SK-N-SH treated with all-trans-retinoic acid at 6 μM for 48 hours (cell line): ENCODE data around the gene TSHZ3.

ENCODE experiments used
- ATAC-seq: fragments of 200-7000 bp; cut with Tn5 transposase; 3 replicates; pipeline ENCODE4 v1.9.1; 2020; ENCODE audit warnings: mild to moderate bottlenecking, moderate library complexity
- ARNTL ChIP-seq: fragments of 450-650 bp; formaldehyde crosslinking; IDR thresholded peaks from 2 replicates; pipeline ENCODE4 v1.5.0; 2020; ENCODE audit warnings: low read depth, mild to moderate bottlenecking, moderate library complexity, borderline replicate concordance
- BACH2 ChIP-seq: fragments of 250-450 bp; sonication (Bioruptor Pico); IDR thresholded peaks from 2 replicates; pipeline ENCODE4 v1.9.0; 2021; ENCODE audit warnings: mild to moderate bottlenecking, borderline replicate concordance
- CSDC2 ChIP-seq: fragments of 250-450 bp; sonication (Bioruptor Pico); IDR thresholded peaks from 2 replicates; pipeline ENCODE4 v1.5.0; 2020; ENCODE audit warnings: mild to moderate bottlenecking, moderate library complexity
- ESRRG ChIP-seq: fragments of 250-450 bp; sonication (Bioruptor Pico); IDR thresholded peaks from 2 replicates; pipeline ENCODE4 v1.6.1; 2021; ENCODE audit warnings: mild to moderate bottlenecking
- GLIS3 ChIP-seq: fragments of 250-450 bp; sonication (Bioruptor Pico); IDR thresholded peaks from 2 replicates; pipeline ENCODE4 v1.5.0; 2020; ENCODE audit warnings: mild to moderate bottlenecking, moderate library complexity
- ISL1 ChIP-seq: fragments of 250-450 bp; sonication (Bioruptor Pico); IDR thresholded peaks from 2 replicates; pipeline ENCODE4 v2.1.2; 2022; ENCODE audit warnings: mild to moderate bottlenecking, moderate library complexity
- OSR1 ChIP-seq: fragments of 250-450 bp; sonication (Bioruptor Pico); IDR thresholded peaks from 2 replicates; pipeline ENCODE4 v1.8.0; 2022; ENCODE audit warnings: moderate library complexity, mild to moderate bottlenecking, inconsistent platforms
- PPARA ChIP-seq: fragments of 250-450 bp; sonication (Bioruptor Pico); IDR thresholded peaks from 2 replicates; pipeline ENCODE4 v1.5.0; 2020; ENCODE audit warnings: mild to moderate bottlenecking, borderline replicate concordance
- RARB ChIP-seq: fragments of 250-450 bp; sonication (Bioruptor Pico); IDR thresholded peaks from 2 replicates; pipeline ENCODE4 v1.8.0; 2021; ENCODE audit warnings: mild to moderate bottlenecking, moderate library complexity
- SNAI2 ChIP-seq: fragments of 250-450 bp; sonication (Bioruptor Pico); IDR thresholded peaks from 2 replicates; pipeline ENCODE4 v1.5.0; 2020; ENCODE audit warnings: mild to moderate bottlenecking, moderate library complexity
- TCF4 ChIP-seq: fragments of 250-450 bp; sonication (Bioruptor Pico); IDR thresholded peaks from 2 replicates; pipeline ENCODE4 v1.8.0; 2021; ENCODE audit warnings: mild to moderate bottlenecking, moderate library complexity, borderline replicate concordance
- TOX ChIP-seq: fragments of 250-450 bp; sonication (Bioruptor Pico); IDR thresholded peaks from 2 replicates; pipeline ENCODE4 v1.8.0; 2021; ENCODE audit warnings: mild to moderate bottlenecking, moderate library complexity, borderline replicate concordance
- ZNF565 ChIP-seq: fragments of 450-650 bp; formaldehyde crosslinking; conservative IDR thresholded peaks from 2 replicates; pipeline ENCODE4 v1.5.0; 2020; ENCODE audit warnings: low read depth, mild to moderate bottlenecking, moderate library complexity
- ZNF70 ChIP-seq: fragments of 450-650 bp; formaldehyde crosslinking; IDR thresholded peaks from 2 replicates; pipeline ENCODE4 v1.5.0; 2020; ENCODE audit warnings: mild to moderate bottlenecking, moderate library complexity
- TF ChIP-seq, protein P1 (sequence below): fragments of 250-450 bp; sonication (Bioruptor Pico); IDR thresholded peaks from 2 replicates; pipeline ENCODE4 v1.8.0; 2021; ENCODE audit warnings: low read depth, mild to moderate bottlenecking, moderate library complexity, borderline replicate concordance
- TF ChIP-seq, protein P2 (sequence below): fragments of 250-450 bp; sonication (Bioruptor Pico); IDR thresholded peaks from 2 replicates; pipeline ENCODE4 v1.8.0; 2020; ENCODE audit warnings: mild to moderate bottlenecking, moderate library complexity, borderline replicate concordance
- TF ChIP-seq, protein P3 (sequence below): fragments of 250-450 bp; sonication (Bioruptor Pico); IDR thresholded peaks from 2 replicates; pipeline ENCODE4 v1.5.0; 2020; ENCODE audit warnings: mild to moderate bottlenecking, moderate library complexity
- TF ChIP-seq, protein P4 (sequence below): fragments of 250-450 bp; sonication (Bioruptor Pico); IDR thresholded peaks from 2 replicates; pipeline ENCODE4 v1.5.1; 2020; ENCODE audit warnings: low read depth, mild to moderate bottlenecking, moderate library complexity
- TF ChIP-seq, protein P5 (sequence below): fragments of 250-450 bp; sonication (Bioruptor Pico); IDR thresholded peaks from 2 replicates; pipeline ENCODE4 v1.5.1; 2021; ENCODE audit warnings: mild to moderate bottlenecking, moderate library complexity

Gene TSHZ3

DNA sequence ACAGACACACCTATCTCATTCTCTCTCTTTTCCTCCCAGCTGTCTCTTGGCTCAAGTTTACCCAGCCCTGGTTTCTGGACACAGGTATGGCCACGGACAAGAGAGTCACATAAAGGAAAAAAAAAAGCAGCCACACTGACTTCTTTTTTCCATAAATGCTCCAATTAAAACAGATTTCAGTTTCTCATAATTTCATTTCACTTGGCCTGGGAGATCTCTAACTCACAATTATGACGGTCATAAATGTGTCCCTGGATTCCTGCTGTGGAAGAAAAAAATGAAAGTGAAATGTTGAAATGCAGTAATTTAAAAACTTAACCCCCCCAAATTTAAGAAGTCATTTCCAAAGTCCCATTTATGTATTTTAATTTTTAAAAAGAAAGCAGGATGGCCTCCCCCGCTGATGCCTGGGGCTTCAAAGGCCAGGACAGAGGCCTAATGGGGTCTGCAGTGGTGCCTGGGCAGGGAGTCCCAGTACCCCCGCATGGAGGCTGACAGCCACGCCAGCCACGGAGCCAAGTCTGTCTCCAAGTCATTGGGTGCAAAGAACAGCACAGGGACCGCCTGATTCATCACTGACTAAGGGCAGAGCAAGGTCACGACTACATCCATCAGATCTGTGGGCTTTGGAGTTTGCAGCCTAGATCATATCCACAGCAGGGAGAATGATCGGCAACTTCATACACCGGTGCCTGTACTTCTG is 79.7 kb downstream of the TSHZ3 start:
- peak; percentile 65 for ATAC-seq
- TF ChIP-seq TCF4 (CRISPR knock-in tag): peak; percentile 65
- no peak for TF ChIP-seq CSDC2 (CRISPR knock-in tag)
- TF ChIP-seq GLIS3 (CRISPR knock-in tag): peak; percentile 57; the same call in 1 of the 2 replicates
- TF ChIP-seq ESRRG (CRISPR knock-in tag): 0 out of 2 replicates have a peak, but pooled peaks have one; percentile 25

DNA sequence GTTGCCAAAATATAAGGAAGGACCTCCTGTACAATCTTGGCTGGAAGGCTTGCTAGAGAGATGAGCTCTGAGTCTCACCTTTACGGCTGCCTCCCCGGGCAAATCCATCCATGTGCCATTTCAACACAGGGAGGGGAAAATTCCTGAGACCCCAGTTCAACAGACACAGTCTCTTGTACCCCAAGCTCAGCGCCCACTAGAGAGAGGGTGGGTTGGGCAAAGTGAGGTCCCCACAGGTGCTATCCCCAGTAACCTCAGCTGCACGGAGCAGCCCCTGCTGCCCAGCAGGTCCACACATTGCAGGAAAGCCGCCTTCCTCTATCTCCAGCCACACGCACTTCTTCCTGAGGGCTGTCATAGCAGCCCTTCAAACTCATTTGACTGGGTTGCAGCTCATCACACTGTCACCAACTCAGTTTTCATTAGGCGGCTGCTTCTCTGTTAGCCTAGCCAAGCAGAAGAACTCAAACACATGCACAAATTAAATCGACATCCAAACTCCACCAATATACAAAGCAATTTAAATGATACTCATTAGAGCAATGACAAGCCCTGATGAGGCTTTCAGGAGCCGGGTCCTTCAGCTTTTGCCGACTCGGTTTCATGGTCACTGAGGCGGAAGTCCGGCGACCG is 80.4 kb downstream of the TSHZ3 start:
- TF ChIP-seq, protein P1, sequence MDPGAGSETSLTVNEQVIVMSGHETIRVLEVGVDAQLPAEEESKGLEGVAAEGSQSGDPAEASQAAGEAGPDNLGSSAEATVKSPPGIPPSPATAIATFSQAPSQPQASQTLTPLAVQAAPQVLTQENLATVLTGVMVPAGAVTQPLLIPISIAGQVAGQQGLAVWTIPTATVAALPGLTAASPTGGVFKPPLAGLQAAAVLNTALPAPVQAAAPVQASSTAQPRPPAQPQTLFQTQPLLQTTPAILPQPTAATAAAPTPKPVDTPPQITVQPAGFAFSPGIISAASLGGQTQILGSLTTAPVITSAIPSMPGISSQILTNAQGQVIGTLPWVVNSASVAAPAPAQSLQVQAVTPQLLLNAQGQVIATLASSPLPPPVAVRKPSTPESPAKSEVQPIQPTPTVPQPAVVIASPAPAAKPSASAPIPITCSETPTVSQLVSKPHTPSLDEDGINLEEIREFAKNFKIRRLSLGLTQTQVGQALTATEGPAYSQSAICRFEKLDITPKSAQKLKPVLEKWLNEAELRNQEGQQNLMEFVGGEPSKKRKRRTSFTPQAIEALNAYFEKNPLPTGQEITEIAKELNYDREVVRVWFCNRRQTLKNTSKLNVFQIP (CRISPR knock-in tag): no peak
- TF ChIP-seq CSDC2 (CRISPR knock-in tag): no peak
- TF ChIP-seq TCF4 (CRISPR knock-in tag): no peak
- TF ChIP-seq, protein P2, sequence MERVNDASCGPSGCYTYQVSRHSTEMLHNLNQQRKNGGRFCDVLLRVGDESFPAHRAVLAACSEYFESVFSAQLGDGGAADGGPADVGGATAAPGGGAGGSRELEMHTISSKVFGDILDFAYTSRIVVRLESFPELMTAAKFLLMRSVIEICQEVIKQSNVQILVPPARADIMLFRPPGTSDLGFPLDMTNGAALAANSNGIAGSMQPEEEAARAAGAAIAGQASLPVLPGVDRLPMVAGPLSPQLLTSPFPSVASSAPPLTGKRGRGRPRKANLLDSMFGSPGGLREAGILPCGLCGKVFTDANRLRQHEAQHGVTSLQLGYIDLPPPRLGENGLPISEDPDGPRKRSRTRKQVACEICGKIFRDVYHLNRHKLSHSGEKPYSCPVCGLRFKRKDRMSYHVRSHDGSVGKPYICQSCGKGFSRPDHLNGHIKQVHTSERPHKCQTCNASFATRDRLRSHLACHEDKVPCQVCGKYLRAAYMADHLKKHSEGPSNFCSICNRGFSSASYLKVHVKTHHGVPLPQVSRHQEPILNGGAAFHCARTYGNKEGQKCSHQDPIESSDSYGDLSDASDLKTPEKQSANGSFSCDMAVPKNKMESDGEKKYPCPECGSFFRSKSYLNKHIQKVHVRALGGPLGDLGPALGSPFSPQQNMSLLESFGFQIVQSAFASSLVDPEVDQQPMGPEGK (CRISPR knock-in tag): no peak
- TF ChIP-seq ISL1 (CRISPR knock-in tag): no peak
- no peak for TF ChIP-seq BACH2 (CRISPR knock-in tag)
- no peak for TF ChIP-seq ARNTL
- TF ChIP-seq TOX: no peak
- no peak for TF ChIP-seq SNAI2
- no peak for TF ChIP-seq OSR1
- TF ChIP-seq RARB (CRISPR knock-in tag): no peak
- no peak for TF ChIP-seq PPARA (CRISPR knock-in tag)
- no peak for ATAC-seq

DNA sequence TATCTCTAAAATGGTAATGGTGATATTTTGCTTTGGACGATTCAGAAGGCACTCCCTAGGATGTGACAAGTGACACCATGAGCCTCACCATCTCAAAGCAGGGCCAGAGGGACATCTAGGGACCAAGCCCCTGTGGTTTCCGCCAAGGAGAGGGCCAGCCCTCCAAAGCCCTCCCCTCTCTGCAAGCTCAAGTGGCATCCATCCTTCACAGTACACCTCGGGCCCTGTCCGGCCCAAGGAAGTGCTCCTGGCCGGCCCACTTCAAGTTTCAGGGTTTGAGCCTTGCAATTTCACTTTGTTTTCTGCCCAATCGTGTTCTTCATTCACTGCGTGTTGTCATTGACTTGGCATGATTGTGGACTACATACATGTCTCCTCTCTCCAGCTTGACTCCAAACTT is 82.5 kb downstream of the TSHZ3 start:
- TF ChIP-seq, protein P3, sequence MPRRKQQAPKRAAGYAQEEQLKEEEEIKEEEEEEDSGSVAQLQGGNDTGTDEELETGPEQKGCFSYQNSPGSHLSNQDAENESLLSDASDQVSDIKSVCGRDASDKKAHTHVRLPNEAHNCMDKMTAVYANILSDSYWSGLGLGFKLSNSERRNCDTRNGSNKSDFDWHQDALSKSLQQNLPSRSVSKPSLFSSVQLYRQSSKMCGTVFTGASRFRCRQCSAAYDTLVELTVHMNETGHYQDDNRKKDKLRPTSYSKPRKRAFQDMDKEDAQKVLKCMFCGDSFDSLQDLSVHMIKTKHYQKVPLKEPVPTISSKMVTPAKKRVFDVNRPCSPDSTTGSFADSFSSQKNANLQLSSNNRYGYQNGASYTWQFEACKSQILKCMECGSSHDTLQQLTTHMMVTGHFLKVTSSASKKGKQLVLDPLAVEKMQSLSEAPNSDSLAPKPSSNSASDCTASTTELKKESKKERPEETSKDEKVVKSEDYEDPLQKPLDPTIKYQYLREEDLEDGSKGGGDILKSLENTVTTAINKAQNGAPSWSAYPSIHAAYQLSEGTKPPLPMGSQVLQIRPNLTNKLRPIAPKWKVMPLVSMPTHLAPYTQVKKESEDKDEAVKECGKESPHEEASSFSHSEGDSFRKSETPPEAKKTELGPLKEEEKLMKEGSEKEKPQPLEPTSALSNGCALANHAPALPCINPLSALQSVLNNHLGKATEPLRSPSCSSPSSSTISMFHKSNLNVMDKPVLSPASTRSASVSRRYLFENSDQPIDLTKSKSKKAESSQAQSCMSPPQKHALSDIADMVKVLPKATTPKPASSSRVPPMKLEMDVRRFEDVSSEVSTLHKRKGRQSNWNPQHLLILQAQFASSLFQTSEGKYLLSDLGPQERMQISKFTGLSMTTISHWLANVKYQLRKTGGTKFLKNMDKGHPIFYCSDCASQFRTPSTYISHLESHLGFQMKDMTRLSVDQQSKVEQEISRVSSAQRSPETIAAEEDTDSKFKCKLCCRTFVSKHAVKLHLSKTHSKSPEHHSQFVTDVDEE (CRISPR knock-in tag): no peak
- no peak for TF ChIP-seq GLIS3 (CRISPR knock-in tag)
- TF ChIP-seq RARB (CRISPR knock-in tag): no peak
- no peak for TF ChIP-seq ZNF565
- no peak for TF ChIP-seq PPARA (CRISPR knock-in tag)
- no peak for TF ChIP-seq ESRRG (CRISPR knock-in tag)
- TF ChIP-seq ZNF70 (CRISPR knock-in tag): no peak
- TF ChIP-seq, protein P1 (CRISPR knock-in tag): no peak
- TF ChIP-seq, protein P4, sequence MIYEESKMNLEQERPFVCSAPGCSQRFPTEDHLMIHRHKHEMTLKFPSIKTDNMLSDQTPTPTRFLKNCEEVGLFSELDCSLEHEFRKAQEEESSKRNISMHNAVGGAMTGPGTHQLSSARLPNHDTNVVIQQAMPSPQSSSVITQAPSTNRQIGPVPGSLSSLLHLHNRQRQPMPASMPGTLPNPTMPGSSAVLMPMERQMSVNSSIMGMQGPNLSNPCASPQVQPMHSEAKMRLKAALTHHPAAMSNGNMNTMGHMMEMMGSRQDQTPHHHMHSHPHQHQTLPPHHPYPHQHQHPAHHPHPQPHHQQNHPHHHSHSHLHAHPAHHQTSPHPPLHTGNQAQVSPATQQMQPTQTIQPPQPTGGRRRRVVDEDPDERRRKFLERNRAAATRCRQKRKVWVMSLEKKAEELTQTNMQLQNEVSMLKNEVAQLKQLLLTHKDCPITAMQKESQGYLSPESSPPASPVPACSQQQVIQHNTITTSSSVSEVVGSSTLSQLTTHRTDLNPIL (CRISPR knock-in tag): no peak
- TF ChIP-seq BACH2 (CRISPR knock-in tag): no peak
- no peak for TF ChIP-seq TOX
- TF ChIP-seq, protein P5, sequence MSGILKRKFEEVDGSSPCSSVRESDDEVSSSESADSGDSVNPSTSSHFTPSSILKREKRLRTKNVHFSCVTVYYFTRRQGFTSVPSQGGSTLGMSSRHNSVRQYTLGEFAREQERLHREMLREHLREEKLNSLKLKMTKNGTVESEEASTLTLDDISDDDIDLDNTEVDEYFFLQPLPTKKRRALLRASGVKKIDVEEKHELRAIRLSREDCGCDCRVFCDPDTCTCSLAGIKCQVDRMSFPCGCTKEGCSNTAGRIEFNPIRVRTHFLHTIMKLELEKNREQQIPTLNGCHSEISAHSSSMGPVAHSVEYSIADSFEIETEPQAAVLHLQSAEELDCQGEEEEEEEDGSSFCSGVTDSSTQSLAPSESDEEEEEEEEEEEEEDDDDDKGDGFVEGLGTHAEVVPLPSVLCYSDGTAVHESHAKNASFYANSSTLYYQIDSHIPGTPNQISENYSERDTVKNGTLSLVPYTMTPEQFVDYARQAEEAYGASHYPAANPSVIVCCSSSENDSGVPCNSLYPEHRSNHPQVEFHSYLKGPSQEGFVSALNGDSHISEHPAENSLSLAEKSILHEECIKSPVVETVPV: no peak
- TF ChIP-seq OSR1: no peak
- ATAC-seq: no peak
